ENCODE measurements around the gene MAP3K8. TPM values are rescaled to one million over a fixed set of nuclear protein-coding genes. Genes with fewer than 3 reads are reported as not detected.

MAP3K8 gene
- total and polyA plus RNA-seq, 12 donors: 2.7 to 19.2 (median 6.9) TPM

DNA sequence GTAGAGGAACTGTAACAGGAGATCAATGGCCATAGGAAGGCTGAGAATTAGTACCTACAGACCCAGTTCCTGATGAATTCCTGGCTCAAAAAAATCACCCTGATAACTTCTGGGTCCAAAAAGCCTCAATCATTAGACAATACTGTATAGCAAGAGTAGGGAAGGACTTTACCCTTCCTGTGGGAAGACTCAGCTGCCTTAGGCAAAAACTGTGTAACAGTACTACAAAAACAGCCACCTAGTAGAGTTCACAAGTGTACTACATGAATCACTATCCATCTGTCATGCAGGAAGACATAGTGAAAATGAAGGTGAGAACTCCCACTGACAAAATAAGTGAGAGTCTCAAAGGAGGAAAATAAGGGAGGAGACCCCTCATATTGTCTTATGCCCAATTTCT is 47.6 kb downstream of the MAP3K8 start:
- TF ChIP-seq, protein P1, sequence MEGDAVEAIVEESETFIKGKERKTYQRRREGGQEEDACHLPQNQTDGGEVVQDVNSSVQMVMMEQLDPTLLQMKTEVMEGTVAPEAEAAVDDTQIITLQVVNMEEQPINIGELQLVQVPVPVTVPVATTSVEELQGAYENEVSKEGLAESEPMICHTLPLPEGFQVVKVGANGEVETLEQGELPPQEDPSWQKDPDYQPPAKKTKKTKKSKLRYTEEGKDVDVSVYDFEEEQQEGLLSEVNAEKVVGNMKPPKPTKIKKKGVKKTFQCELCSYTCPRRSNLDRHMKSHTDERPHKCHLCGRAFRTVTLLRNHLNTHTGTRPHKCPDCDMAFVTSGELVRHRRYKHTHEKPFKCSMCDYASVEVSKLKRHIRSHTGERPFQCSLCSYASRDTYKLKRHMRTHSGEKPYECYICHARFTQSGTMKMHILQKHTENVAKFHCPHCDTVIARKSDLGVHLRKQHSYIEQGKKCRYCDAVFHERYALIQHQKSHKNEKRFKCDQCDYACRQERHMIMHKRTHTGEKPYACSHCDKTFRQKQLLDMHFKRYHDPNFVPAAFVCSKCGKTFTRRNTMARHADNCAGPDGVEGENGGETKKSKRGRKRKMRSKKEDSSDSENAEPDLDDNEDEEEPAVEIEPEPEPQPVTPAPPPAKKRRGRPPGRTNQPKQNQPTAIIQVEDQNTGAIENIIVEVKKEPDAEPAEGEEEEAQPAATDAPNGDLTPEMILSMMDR (IDR thresholded peaks at IDR 0.05): no peak
- Histone ChIP-seq H3K27me3 (peaks cover 0 to 6% (median 0%) of the 10 kb centered on the region in 7 donors), H3K27ac (peak overlapping the region in 1 of 10 donors; percentile 2), H3K36me3 (no peaks in the 10 kb centered on the region), H3K9me3 (peaks cover 0 to 32% (median 0%) of the 10 kb centered on the region in 11 donors), H3K4me3 (no peak overlapping the region), H3K4me1 (peaks cover 0 to 3% (median 0%) of the 10 kb centered on the region in 9 donors)
- no peak for ATAC-seq
- DNase-seq: no peak
- intact Hi-C loops (cut with DNase I): no loop called here

DNA sequence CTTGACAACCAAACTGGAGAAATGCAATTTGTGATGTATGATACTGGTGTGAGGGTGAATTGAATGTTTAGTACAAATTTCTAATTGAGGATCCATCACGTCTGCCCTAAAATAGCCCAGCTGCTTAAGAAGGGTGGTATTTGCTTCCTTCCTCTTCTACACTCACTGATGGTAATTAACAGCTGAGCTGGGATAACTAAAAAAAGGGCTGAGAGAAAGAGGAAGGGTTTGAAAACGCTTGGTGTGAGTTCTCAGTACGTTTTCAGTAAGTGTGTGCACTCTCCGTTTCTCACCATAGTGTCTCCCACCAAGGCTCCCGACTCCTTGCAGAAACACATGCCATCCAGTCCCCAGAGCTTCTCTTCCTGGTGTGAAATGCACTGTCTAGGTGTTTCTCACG is 54.3 kb downstream of the MAP3K8 start:
- H3K27me3 ChIP-seq: peaks cover 0 to 27% (median 13%) of the 10 kb centered on the region in 7 donors
- DNase-seq (no peak), ATAC-seq (peak in 5 of 8 donors; percentile 34 to 60 (median 49))
- TF ChIP-seq, protein P1 (IDR thresholded peaks at IDR 0.05): no peak
- no peaks in the 10 kb centered on the region for H3K36me3 ChIP-seq
- 63 to 66% methylated on average over 6 of the region's 6 CpGs for WGBS, 2 donors
- intact Hi-C loops (cut with DNase I): no loop called here
- H3K27ac ChIP-seq: peak overlapping the region in 2 of 10 donors; percentile 27 to 81
- no peak overlapping the region for H3K4me3 ChIP-seq
- peaks cover 0 to 14% (median 0%) of the 10 kb centered on the region in 11 donors for H3K9me3 ChIP-seq
- peaks cover 0 to 57% (median 0%) of the 10 kb centered on the region in 9 donors for H3K4me1 ChIP-seq

DNA sequence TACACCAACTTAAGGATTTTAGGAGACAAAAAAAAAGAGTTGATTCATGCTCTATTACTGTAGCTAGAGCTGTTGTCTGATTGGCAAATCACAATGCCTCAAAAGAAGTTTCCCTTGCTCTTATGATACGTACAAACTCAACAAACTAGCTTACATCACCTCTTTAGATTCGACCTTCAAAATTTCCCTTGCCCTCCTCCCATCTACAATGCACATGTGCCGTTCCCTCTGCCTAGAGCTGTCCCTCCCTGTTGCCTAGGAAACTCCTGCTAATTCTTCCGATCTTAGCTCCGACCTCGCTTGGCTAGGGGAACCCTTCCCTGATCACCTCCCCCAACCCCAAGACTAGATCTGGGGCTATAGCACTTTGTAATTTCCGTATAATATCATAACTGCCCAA is 55.4 kb downstream of the MAP3K8 start:
- WGBS, 2 donors: 52 to 54% methylated on average over 7 of the region's 7 CpGs
- DNase-seq (no peak), ATAC-seq (no peak)
- TF ChIP-seq, protein P1 (IDR thresholded peaks at IDR 0.05): no peak
- Histone ChIP-seq H3K27ac (peak overlapping the region in 1 of 10 donors; percentile 81), H3K36me3 (no peaks in the 10 kb centered on the region), H3K4me3 (no peak overlapping the region), H3K27me3 (peaks cover 0 to 27% (median 13%) of the 10 kb centered on the region in 7 donors), H3K4me1 (peaks cover 0 to 68% (median 0%) of the 10 kb centered on the region in 9 donors), H3K9me3 (peaks cover 0 to 3% (median 0%) of the 10 kb centered on the region in 11 donors)
- intact Hi-C loops (cut with DNase I): no loop called here

DNA sequence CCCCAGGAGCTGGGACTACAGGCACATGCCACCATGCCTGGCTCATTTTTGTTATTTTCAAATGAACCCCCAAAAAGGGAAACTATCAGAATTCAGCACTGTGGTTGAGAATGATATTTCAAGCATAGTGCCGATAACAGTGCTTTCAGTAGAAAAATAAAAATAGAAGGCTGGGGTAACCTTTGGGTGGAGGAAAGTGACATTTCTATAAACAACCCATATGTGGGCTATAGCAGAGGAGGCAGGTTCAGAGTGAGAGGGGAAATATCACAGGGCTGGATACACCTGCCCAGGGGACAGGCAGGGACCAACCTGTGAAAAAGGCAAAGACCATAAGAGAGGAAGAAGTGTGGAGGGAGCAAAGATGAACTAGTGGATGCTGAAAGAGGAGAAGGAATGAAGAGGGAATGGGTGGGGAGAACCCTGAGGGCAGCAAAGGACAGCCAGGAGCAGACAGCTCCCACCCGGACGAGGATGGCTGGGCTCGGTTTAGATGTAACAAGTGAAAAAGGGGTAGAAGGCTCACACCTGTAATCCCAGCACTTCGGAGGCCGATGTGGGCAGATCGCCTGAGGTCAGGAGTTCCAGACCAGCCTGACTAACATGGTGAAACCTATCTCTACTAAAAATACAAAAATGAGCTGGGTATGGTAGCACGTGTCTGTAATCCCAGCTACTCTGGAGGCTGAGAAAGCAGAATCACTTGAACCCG is 56.5 kb downstream of the MAP3K8 start:
- H3K27ac ChIP-seq: peak overlapping the region in 1 of 10 donors; percentile 57
- TF ChIP-seq, protein P1 (IDR thresholded peaks at IDR 0.05): no peak
- no peaks in the 10 kb centered on the region for H3K9me3 ChIP-seq
- peaks cover 0 to 27% (median 12%) of the 10 kb centered on the region in 7 donors for H3K27me3 ChIP-seq
- WGBS, 2 donors: 89 to 92% methylated on average over 9 of the region's 9 CpGs
- DNase-seq (no peak), ATAC-seq (no peak)
- H3K4me1 ChIP-seq: peaks cover 0 to 79% (median 0%) of the 10 kb centered on the region in 9 donors
- no peaks in the 10 kb centered on the region for H3K36me3 ChIP-seq
- H3K4me3 ChIP-seq: no peak overlapping the region
- intact Hi-C loops (cut with DNase I): no loop called here

All from heart right ventricle (tissue), 16 donors.